ENCODE measurements around the gene PHAX.

- TF ChIP-seq POLR2AphosphoS5 (IDR thresholded peaks at IDR 0.05) (no peak), CTCF (IDR thresholded peaks at IDR 0.05) (no peak)
Measured at GRCh38 chr5:126561908-126562307, 38.8 kb upstream of the PHAX start.

All from gastroesophageal sphincter (tissue), 3 donors.